Measurements from ENCODE around the gene TCAP.

Gene TCAP

GRCh38 chr17:39628655-39629493 is 36.3 kb upstream of the TCAP start:
- H3K4me3 ChIP-seq (ENCODE audit: low read depth, low read length) = no peak overlapping the region

DNA sequence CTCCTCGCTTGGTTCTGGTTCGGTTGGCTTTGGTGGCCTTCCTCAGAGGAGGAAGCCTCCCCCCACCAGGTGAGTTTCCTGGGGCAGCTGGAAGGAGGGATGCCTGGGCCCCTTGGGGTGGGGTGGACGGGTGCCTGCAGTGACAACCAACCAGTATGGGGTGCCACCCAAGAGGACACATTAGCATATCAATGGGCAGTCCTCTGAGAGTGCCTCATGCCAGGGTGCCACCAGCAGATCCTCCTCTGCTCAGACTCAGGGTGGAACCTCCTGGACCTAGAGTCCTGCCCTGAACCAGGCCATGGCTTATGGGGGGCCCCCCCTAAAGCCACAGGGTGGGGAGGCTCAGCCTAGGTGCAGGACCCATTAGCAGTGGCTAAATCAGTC is 35.7 kb upstream of the TCAP start:
- no peak overlapping the region for H3K4me3 ChIP-seq (ENCODE audit: low read depth, low read length)

DNA sequence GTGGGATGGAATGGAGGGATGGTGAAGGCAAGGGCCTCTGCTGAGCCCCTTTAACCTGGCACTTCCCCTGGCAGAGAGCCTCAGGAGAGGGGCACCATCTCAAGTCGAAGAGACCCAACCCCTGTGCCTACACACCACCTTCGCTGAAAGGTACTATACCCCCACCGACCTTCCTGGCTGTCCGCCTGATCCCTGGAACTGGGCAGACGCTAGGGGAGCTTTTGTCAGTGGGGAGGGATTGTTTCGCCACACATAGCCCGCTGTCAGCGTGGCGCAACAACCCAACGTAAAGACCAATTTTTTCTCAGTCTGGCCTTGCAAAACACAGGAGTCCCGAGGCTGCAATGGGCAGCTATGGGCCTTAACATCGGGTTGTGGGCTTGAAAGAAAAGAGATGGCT is 35.3 kb upstream of the TCAP start:
- H3K4me3 ChIP-seq (ENCODE audit: low read depth, low read length) = no peak overlapping the region

GRCh38 chr17:39631403-39631802 is 33.7 kb upstream of the TCAP start:
- no peak overlapping the region for H3K4me3 ChIP-seq (ENCODE audit: low read depth, low read length)

DNA sequence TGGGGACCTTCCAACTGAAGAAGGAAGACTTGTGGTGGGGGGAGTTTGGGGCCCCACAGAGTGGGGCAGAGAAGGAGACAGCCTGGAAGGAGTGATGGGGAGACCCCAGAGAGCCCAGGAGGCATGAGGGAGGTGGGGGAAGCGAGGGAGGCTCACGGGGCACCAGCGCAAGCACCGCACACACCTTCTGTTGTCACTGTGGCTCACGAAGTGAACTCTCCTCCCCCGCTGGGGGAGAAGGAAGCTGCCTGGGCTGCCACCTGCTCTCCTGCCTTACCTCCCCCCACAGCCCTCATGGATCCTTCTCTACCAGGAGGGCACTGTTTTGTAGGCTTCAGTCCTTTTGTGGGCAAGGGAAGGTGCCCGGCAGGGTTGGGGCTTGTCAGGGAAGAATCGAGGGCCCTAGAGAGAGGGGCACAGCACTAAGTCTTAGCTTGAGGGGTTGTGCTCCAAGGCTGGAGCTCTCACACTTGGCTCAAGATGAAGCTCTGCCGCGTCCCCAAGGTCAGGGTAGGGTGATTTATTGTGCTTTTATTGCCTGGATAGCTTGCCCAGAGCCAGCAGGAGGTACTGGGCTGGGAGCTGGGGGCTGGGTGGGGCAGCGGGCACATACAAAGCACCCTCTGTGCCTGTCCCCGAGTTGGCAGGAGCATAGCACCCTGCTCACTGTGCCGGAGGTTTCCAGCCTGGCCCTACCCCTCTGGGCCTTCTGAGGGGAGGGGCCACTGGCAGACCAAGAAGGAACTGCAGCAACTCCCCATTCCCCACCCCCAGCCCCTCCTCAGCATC is 32.8 kb upstream of the TCAP start:
- no peak overlapping the region for H3K4me3 ChIP-seq (ENCODE audit: low read depth, low read length)

DNA sequence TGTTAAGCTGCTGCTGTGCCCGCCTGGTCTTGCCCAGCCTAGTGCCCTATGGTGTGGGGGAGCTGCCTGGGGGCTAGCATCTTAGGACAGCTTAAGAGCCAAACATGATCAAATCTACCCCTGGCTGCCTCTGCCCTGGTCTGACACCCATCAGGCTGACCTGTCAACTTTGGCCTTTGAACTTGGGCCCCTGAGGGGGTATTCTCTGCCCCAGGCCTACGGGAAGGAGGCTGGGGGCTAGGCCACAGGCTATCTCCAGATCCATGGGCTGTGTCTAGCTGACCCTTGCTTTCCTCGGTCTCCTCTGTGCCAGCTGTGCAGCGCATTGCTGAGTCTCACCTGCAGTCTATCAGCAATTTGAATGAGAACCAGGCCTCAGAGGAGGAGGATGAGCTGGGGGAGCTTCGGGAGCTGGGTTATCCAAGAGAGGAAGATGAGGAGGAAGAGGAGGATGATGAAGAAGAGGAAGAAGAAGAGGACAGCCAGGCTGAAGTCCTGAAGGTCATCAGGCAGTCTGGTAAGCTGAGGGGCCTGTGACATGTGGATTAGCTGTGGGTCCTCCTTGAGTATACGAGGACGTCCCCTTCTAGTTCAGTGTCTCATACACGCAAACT is 31.5 kb upstream of the TCAP start:
- H3K4me3 ChIP-seq (ENCODE audit: low read depth, low read length) = no peak overlapping the region

DNA sequence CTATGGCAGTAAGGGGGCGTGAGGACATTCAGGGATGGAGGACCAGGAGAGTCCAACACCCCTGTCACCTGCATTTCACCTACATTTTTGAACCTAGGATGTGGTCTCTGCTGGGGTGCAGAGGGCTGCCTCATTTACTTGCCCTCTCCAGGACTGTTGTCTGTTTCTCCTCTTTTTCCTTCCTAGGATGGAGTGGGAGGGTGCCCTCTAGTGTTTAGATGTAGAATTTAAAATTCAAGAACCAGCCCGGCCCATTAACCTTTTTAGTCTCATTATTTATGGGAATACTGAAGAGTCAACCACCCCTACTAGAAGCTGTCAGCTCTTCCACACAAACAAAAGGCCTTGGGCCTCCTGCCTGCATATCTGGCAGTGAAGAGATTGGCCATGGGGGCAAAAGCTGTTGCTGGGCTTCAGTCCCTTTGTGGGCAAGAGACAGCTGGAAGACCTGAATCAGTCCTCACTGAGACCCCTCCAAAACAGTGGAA is 30.7 kb upstream of the TCAP start:
- H3K4me3 ChIP-seq (ENCODE audit: low read depth, low read length) = no peak overlapping the region

GRCh38 chr17:39635614-39636176 is 29.5 kb upstream of the TCAP start:
- H3K4me3 ChIP-seq (ENCODE audit: low read depth, low read length) = no peak overlapping the region

DNA sequence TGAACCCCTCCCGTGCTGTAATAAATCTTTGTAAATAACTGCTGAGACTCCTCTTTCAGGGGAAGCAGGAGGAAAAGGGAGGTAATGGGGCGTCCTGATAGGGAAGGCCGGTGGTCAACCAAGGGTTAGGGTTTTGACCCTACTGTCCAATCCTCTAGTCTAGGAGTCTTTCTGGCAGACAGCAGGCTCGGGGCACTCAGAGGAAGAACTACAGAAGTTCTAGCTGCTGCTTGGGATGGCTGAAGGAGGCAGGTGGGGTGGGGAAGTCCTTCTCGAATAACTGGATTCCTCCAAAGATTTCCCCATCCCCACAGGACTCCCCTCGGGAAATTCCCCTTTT is 28.6 kb upstream of the TCAP start:
- H3K4me3 ChIP-seq (ENCODE audit: low read depth, low read length) = peak overlapping the region; percentile 10

GRCh38 chr17:39636927-39637736 is 28.0 kb upstream of the TCAP start, which contains the start of gene STARD3:
Gene STARD3 (plus strand): TSS chr17:39637144. CDS start chr17:39653532, 16,388 bp downstream.
- peak within 1 kb of the TSS; percentile 81 for H3K4me3 ChIP-seq (ENCODE audit: low read depth, low read length)

GRCh38 chr17:39638317-39638716 is 26.8 kb upstream of the TCAP start:
- H3K4me3 ChIP-seq (ENCODE audit: low read depth, low read length) = no peak overlapping the region

DNA sequence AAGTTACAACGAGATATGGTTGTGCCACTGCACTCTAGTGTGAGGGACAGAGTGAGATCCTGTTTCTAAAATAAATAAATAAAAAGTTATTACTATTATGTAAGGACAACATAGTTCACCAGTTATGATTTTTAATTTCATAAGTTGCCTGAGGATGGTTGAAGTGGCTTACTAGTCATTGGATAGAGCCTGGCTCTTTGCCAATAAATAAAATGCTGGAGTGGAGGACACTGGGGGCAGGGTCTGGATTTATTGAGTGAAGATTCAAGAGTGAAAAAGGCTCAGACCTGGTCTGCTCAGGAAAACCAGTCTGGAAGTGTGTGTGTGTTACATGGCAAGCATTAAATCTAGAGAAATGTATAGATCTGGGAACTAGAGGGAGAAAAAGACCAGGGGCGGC is 26.1 kb upstream of the TCAP start:
- H3K4me3 ChIP-seq (ENCODE audit: low read depth, low read length) = no peak overlapping the region

DNA sequence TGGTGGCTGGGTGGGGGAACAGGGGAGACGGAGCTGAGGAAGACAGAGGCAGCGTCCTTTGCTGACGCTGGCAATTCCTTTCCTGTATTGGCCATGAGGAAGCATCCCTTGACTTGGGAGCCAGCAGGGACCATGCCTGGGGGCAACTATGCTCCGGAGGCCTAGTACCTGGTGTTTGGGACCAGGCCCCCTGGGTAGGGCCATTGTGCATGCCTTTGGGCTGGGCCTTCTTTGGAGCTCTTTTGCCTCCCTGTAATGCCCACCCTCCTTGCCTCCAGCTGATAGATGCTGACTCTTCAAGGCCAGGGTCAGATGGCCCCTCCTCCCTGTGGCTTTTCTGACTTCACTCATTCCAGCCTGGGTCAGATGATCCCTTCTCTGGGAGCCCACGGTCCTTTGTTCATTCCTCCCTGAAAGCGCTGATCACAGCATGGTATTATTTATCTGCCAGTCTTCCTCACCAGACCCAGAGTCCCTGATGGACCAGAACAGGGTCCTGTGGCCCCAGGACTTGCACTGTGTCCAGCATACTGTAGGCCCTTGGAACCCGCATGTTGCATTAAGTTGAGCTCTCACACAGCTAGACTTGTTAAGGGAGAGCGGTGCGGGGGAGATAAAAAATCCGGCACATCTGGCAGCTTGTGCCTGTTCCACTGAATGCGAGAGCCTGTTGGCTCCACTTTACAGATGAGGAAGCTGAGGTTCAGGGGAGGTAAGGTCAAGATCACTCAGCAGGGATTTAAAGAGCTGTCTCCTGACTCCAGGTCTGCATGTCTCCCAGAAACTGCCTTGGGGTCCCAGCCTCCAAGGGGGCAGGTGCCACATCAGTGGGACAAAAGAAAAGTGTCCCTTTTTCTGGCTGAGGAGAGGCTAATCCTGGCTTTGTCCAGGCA is 25.3 kb upstream of the TCAP start:
- H3K4me3 ChIP-seq (ENCODE audit: low read depth, low read length) = no peak overlapping the region

DNA sequence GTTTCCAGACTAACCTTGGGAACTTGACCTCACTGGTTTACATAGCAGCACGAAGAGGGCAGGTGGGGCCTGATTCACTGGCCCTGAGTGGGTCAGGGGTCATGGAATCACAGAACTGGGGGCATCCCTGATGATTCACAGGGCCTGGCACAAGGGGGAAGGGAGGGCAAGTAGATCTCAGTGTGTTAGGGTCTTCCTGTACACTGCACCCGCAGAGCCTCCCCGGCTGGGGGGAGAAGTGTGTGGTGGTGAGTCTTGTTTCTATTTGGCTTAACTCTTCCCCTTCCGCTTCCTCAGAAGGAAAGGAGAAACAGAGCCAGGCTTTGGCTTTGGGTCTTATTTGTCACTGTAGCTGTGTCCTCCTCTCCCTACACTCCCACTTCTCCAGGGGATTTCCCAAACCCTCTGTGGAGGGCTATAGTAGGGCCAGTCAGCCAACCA is 24.5 kb upstream of the TCAP start:
- H3K4me3 ChIP-seq (ENCODE audit: low read depth, low read length) = no peak overlapping the region

DNA sequence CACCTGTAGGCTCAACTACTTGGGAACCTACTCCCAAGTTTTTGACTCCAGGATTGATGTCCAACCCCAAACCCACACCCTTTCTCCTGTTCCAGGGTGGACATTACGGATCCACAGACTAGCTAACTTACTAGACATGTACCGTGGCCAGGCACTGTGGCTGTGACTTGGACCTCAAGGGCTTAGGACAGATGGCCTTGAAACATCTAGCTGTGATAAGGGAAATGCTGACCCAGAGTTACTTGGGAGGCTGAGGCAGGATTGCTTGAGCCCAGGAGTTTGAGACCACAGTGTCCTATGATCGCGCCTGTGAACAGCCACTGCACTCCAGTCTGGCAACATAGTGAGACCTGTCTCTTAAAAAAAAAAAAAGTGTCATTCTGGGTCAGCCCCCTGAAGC is 24.1 kb upstream of the TCAP start:
- no peak overlapping the region for H3K4me3 ChIP-seq (ENCODE audit: low read depth, low read length)

DNA sequence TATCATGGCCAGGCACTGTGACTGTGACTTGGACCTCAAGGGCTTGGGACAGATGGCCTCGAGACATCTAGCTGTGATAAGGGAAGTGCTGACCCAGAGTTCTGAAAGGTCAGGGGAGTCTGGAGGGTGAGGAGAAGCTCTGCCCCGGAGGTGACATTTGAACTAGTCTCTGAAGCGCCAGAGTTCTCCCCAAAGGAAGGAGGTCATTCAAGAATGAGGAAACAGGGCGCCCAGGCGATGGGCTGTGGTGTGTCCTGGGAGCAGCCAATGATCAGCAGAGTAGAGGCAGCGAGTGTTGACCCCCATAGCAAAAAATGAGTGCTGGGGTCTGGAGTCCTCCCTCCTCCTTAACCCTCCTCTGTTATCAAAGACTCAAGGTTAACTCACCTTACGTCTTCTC is 23.3 kb upstream of the TCAP start:
- H3K4me3 ChIP-seq (ENCODE audit: low read depth, low read length) = no peak overlapping the region

GRCh38 chr17:39642291-39643074 is 22.7 kb upstream of the TCAP start:
- no peak overlapping the region for H3K4me3 ChIP-seq (ENCODE audit: low read depth, low read length)

DNA sequence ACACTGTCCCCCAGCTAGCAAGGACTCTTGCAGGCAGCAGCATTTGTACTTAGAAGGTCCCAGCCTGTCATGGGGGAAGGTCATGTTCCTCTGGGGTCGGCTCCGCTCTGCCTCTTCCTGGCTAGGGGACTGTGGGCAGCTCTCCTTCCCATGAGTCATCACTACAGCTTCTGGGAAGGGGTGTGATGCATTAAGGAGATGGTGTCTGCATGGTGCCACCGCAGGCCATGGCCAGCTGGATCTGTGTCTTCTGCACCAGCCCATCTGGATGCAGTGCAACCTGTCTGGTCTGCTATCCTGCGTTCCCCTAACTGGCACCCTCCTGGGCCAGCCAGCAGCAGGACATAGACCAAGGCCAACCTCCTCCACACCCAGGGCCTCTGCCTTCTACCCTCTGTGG is 21.9 kb upstream of the TCAP start:
- H3K4me3 ChIP-seq (ENCODE audit: low read depth, low read length) = no peak overlapping the region

DNA sequence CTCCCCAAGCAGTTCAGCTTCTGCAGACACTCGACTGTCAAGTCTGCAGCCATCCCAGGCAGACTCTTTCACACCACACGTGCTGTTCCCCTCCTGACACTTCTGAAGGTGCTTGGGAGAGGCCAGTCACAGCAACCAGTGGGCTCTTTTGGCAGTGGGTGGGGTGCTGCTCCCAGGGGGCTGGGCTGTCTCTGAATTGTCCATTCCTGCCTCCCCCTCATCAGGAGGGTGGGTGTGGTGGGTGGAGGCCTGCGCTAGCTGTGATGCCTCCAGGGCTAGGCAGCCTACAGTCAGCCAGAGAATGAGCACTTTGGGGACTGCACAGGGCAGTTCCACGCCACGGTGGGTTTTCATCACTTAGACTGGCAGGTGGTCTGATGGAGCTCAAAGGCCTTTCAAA is 17.9 kb upstream of the TCAP start:
- no peak overlapping the region for H3K4me3 ChIP-seq (ENCODE audit: low read depth, low read length)
